Vagina (tissue), 2 donors: ENCODE measurements around the gene ANO8.

Experiments used
- POLR2A ChIP-seq, 2 donors: fragments of 450-650 bp; IDR thresholded peaks; one replicate each; pipeline ENCODE4 v1.6.1; 2017; ENCODE audit warnings: antibody characterized with exemption in 2 of 2, mild to moderate bottlenecking in 2 of 2, moderate library complexity in 2 of 2
- POLR2AphosphoS5 ChIP-seq, 2 donors: sonication (generic); formaldehyde crosslinking; IDR thresholded peaks; one replicate each; pipeline ENCODE4 v1.9.0; 2017; ENCODE audit warnings: antibody characterized with exemption in 2 of 2, mild to moderate bottlenecking in 2 of 2, low read depth in 1 of 2; ENCODE audit not compliant: insufficient read depth in 1 of 2
- TF ChIP-seq, protein P1 (sequence below), 3 experiments: fragments of 450-650 bp in 2 of 3; fragments of 200-600 bp in 1 of 3; sonication (generic) in 1 of 3; IDR thresholded peaks; one replicate each; pipeline ENCODE4 v1.5.1; 2017 to 2019; ENCODE audit warnings: antibody characterized with exemption in 3 of 3, mild to moderate bottlenecking in 2 of 3, moderate library complexity in 2 of 3

DNA sequence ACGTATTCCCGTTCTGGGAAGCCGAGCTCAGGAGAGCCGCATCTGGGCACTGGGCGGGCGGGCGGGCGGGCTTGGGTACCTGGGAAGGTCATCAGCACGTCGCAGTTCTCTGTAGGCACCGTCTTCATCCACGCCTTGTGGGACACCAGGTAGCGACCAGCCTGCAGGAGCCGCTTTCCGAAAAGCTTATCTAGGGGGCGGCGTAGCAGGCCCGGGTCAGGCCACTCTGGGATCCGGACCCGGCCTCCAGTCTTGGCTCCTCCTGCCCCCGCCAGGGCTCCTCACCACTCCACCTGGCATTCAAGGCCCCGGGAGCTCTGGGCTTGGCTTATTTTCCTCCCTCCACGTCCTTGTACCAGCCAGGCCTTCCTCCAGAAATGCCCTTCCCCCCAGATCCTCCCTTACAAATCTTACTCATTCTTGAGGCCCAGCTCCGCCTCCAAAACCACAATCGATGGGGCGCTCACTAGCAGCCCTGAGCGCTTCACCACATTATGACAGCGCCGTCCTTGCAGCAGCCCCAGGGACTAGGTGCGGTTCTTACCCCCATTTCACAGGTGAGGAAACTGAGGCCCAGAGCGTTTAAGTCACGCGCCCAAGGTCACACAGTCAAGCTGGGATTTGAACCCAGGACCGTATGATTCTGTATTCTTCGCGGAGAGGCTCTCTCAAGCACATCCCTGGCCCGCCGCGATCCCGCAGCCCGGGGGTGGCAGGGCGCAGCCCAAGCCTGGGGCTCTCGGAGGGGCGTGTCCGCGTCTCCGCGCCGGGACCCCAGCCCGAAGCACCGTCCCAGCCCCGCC is 843 bp downstream of the ANO8 start:
- TF ChIP-seq POLR2AphosphoS5 (IDR thresholded peaks at IDR 0.05; ENCODE audit: insufficient read depth in 1 of 2, low read depth in 1 of 2): no peak
- no peak for TF ChIP-seq POLR2A (IDR thresholded peaks at IDR 0.05)
- TF ChIP-seq, protein P1, sequence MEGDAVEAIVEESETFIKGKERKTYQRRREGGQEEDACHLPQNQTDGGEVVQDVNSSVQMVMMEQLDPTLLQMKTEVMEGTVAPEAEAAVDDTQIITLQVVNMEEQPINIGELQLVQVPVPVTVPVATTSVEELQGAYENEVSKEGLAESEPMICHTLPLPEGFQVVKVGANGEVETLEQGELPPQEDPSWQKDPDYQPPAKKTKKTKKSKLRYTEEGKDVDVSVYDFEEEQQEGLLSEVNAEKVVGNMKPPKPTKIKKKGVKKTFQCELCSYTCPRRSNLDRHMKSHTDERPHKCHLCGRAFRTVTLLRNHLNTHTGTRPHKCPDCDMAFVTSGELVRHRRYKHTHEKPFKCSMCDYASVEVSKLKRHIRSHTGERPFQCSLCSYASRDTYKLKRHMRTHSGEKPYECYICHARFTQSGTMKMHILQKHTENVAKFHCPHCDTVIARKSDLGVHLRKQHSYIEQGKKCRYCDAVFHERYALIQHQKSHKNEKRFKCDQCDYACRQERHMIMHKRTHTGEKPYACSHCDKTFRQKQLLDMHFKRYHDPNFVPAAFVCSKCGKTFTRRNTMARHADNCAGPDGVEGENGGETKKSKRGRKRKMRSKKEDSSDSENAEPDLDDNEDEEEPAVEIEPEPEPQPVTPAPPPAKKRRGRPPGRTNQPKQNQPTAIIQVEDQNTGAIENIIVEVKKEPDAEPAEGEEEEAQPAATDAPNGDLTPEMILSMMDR (IDR thresholded peaks at IDR 0.05): no peak
